NCI-H748 treated with DMSO at 0.1 percent for 48 hours (cell line): ENCODE data around the gene CD274.
A peak's percentile ranks its signal among the peaks of the same experiment; 100 is the strongest.
"Not testable (repeated sequence)": the region's sequence is repeated elsewhere in the genome, so short reads cannot be mapped to it uniquely, and the experiment has no call there.

Experiments used
- DNase-seq: peaks from one replicate; lab custom pipeline; 2025; lab: John Stamatoyannopoulos, UW

Gene CD274

DNA sequence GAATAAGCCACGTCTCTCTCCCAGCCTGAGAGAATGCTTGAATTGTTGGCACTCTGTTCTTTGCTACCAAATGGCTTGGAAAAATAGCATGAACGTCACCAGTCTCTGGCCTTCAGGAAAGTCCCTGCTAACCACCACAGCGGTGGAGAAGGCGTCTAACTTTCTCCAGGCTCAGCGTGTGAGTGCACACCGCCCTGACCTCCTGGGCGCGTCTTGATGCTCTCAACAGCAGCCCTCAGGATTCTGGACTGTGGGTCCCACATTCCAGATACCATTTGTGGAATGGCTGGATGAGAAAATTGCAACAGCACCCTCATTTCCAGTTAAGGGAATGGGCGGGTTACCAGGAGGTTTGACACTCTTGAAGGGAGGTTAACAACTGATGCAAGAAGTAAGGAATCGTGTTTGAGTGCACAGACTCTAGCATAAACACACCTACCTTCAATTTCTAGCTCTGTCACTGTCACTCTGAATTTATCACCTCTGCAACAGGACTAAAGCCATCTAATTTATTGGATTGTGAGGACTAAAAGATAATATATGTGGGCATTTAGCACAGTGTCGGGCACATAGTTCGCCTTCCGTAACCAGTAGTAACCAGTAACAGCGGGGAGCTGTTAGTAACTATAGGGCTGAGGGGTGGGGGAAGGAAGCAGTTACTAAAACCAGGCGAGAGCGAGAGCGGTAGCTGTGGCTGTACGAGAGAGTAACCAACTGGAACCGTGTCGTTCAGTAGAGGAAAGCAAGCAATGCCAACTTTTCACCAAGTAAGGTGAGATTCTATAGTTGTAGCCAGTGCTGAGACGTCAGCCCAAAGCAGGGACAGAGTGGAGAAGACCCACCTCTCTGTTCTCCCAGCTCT is 11.8 kb upstream of the CD274 start:
- DNase-seq = no peak

DNA sequence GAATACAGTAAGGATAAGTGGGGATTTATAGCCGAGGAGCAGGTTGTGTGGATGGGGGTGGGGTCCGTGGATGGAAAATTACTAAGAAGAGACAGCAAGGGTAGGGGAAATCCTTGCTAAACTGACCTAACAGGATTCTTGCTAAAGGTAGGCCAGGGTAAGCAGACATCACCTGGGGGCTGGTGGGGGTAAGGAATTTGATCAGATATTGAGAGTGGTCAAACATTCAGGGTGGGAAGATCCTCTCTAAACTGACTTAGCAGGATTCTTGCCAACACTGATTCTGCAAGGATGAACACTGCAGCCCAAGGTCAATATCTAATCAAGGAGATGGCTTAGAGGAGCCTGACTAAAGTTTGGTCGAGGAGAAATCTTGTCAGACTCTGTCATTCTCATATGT is 9.9 kb upstream of the CD274 start:
- no peak for DNase-seq

DNA sequence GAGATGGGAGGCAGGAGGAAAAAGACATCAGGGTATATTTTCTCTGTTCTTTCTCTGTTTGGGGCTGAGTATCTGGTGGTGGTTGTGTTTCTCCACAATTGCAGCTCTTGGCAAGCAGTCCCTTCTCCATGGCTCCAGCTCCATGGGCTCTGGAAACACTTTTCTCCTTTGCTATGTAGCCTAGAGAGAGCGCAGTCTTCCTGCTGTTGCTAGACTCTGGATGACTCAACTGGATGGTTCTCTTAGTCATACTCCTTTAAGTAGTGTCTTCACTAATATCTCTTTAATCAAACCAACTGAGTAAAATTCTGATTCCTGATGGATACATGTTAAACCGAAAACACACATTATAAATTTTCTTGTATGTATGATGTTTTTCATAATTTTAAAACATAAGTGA is 9.3 kb upstream of the CD274 start:
- no peak for DNase-seq

DNA sequence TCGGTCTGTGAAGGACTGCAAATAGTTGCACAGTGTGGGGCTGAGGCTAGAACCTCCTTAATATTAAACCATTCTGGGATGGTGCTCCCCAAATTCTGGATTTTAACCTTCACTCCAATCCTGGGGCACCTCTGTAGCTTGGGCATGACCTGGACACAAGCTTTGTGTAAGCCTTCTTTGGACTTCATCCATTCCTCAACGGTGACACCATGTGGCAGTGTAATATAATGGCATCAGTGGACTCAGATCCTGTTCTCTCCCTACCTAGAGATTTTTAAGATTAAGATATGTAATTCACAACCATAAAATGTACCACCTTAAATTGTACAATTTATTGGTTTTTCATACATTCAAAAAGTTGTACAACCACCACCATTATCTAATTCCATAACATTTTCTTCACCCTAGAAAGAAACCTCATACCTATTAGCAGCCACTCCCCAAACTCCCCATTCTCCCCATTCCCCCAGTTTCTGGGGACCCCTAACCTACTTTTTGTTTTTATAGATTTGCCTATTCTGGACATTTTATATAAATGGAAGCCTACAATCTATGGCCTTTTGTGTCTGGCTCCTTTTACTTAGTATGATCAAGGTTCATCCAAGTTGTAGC is 7.8 kb upstream of the CD274 start:
- peak; percentile 26 for DNase-seq

DNA sequence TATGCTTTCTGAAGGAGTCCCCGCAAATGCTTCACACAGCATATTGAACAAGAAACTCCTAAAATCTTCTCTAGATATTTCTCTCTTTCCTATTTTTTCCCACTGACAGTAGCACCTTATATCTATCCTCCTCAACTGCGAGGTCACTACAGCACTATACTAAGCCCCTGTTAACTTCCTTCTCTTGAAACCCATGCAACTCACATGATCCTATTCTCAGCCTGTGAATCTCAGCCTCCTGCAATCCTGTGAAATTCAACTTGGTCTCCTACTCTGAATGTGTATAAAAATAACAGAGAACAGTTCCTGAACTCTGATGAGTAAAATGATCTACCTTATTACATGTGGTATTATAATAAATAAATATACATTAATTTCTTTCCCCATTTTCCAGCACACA is 6.5 kb upstream of the CD274 start:
- DNase-seq = no peak

DNA sequence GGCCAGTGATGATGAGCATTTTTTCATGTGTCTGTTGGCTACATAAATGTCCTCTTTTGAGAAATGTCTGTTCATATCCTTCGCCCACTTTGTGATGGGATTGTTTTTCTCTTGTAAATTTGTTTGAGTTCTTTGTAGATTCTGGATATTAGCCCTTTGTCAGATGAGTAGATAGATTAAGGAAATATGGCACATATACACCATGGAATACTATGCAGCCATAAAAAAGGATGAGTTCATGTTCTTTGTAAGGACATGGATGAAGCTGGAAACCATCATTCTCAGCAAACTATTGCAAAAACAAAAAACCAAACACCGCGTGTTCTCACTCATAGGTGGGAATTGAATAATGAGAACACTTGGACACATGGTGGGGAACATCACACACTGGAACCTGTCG is 5.2 kb upstream of the CD274 start:
- not testable (repeated sequence) for DNase-seq

DNA sequence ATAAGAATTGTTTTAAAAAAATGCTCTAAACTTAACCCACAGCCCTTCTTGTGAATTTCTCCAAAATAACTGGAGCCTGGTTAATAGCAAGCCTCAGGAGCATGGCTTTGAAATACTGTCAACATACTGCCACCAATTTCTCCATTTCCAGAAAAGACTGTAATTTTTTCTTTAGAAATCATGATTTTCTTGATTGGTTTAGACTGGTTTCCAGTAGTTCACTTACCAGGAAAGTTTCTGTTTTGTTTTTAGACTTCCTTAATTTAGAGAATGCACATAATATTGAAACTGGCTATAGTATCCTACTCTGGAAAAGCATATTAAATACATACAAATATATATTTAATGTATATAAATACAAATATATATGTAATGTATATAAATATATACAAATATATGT is 4.5 kb upstream of the CD274 start:
- no peak for DNase-seq

DNA sequence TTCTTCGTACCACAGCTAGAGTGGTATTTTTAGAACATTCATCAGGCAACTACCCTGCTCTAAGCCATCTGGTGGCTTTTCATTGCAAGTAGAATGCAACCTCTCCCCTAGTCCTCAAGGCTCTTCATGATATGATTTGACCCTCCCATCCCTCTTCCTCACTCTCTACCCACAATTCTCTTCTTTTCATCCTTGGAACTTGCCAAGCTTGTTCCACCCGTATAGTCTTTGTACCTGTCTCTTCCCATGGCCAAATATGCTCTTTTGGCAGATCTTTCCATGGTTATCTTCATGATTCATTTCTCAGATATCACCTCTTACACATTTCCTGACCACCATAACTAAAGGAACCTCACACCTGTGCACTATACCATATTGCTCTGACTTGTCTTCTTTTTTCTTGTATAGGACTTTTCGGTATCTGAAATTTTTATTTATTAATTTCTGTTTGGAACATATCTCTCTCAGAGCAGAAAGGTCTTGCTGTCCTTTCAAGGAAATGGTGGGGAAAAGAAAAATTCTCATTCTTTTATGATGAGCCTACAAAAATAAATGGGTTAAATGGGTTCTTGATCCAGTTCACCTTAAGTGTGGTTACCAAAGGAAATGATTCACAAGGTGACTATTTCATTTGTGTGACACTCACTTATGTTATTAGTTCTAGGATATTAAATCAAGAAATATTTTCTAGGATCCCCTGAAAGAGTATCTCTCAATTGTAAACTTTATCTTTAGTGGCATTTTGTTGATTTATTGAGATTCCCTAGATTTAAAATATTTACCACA is 3.7 kb upstream of the CD274 start:
- DNase-seq = no peak

DNA sequence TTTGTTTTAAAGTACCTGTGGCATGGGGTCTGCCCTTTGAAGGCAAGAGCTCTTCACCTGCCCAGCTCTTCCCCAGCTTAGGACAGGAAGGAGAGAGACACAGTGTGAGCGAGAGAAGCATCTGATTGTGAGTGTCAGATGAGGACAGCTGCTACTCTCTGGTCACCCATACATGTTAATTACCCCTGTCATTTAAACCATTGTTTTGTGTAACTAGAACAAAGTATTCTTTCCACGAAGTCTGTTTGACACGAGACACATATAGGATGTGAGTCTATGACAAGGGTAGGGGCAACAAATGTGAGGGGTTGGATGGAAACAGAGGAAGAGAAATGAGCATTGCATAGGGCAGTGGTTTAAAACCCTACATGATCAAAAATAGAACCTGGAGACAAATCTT is 3.0 kb upstream of the CD274 start:
- no peak for DNase-seq

DNA sequence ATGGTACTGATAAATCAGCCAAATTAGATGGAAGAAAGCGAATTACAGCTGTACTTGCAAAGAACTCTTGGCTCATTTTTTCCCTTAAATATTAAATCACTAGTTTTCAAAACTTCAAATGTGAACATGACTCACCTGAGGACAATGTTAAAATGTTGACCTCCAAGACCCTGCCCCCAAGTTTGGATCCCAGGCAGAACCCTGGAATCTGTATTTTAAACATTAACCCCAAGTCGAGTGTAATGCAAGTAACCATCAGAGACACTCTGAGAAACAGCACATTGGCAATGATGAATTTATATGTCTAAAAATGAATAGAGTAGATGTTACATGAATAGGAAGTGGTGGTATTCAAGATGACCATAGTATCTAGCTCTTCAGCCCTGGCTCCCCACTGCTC is 2.3 kb upstream of the CD274 start:
- no peak for DNase-seq

DNA sequence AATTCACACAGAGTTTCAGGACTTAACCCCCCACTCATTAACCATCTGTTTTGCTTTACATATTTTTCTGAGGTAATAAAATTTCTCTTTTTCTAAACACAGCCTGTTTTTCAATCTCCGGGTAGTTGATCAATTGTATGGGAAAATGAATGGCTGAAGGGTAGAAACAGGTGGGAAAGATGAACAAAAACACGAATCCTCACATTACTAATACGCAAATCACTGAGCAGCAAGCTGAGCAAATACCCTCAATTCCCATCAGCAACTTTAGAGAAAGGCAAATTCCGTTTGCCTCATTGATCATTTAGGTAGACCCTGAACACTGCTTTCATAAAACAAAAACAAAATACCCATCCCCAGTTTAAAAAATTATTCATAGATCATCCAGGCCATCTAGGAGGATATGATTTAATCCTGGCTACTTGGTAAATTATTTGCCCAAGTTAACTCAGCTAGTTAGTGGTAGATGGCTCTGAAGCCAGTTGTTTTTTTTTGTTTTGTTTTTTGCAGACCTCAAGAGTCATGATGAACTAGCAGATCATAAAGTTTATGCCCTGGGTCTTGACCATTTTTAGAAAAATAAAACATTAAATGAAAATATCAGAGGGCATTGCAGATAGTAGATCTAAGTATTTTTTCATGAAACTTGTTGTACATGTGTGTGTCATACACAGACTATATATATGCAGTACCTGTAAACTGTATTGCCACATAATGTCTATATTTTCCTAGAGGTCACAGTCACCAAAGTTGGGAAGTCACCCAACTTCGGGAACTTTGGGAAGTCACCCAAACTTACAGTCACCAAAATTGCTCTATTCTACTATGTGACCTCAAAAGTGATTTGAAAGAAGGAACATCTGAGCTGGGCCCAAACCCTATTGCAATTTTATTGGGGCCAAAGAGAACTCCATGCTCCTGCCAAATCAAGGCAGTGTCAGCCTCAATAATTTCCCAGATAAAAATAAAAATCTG is 1.6 kb upstream of the CD274 start:
- DNase-seq = no peak

DNA sequence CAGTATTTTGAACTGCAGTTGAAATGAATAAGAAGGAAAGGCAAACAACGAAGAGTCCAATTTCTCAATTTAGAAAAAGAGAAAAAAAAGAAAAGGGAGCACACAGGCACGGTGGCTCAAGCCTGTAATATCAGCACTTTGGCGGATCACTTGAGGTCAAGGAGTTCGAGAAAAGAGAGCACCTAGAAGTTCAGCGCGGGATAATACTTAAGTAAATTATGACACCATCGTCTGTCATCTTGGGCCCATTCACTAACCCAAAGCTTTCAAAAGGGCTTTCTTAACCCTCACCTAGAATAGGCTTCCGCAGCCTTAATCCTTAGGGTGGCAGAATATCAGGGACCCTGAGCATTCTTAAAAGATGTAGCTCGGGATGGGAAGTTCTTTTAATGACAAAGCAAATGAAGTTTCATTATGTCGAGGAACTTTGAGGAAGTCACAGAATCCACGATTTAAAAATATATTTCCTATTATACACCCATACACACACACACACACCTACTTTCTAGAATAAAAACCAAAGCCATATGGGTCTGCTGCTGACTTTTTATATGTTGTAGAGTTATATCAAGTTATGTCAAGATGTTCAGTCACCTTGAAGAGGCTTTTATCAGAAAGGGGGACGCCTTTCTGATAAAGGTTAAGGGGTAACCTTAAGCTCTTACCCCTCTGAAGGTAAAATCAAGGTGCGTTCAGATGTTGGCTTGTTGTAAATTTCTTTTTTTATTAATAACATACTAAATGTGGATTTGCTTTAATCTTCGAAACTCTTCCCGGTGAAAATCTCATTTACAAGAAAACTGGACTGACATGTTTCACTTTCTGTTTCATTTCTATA is 602 bp upstream of the CD274 start:
- no peak for DNase-seq

DNA sequence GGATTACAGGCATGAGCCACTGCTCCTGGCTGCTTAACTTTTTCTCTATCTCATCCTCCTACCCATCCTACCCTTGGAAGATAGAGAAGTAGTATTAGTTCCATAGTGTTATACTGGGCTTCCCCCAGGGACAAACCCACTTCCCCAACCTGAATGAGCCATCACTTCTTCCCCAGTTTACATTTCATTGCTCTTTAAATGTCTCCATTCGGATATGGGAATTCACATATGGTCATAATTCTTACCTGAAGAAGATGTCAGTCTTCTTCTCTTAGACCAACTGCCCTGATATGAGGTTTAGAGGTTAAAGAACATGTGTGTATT is 1.9 kb downstream of the CD274 start:
- DNase-seq = no peak

DNA sequence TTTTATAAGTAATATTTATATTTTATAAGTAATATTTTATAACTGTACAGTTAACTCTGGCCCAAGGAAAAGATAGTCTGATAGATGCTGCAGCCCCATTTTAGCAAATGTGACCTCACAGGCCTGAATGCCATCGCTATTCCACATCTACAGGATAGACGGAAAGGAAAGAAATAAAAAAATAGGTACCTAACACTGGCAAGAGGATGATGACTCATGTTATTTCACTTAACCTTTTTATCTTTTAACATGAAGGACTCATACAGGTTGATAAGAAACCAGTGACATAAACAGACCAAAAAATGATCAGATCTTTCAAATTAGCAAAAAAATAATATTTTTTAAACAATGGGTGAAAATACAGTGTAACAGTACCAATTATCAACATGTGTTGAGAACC is 2.7 kb downstream of the CD274 start:
- DNase-seq = no peak

DNA sequence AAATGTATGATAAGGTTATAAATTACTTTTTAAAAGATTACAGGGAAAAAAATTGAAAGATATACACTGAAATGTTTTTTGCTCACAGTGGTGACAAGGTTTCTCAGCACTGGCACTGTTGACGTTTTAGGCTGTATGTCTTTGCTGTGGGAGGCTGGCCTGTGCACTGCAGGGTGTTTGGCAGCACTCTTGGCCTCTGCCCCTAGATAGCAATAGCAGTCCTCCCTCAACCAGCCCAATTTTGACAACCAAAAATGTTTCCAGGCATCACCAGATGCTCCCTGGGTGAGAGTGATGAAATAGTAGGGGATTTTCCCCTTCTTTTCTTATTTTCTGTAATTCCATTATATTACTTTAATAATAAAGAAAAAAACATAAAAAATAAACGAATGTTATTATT is 3.3 kb downstream of the CD274 start:
- DNase-seq = no peak

DNA sequence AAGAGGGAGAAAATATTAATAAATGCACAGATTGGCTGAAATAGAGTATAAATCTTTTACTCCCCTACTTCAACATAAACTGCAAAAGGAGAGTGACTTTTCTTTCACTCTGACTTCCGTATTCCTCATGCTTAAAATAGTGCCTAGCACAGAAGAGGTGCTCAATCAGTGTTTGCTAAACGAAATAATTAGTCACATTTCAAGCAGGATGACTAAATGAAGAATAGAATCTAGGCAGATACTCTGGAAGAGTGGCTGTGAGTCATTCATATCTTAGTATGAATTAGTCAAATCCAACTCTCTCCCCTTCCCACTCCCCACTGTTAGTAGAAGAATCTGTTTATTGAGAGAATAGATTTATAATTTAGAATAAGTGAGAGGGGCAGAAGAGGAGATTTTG is 4.8 kb downstream of the CD274 start:
- DNase-seq = no peak

DNA sequence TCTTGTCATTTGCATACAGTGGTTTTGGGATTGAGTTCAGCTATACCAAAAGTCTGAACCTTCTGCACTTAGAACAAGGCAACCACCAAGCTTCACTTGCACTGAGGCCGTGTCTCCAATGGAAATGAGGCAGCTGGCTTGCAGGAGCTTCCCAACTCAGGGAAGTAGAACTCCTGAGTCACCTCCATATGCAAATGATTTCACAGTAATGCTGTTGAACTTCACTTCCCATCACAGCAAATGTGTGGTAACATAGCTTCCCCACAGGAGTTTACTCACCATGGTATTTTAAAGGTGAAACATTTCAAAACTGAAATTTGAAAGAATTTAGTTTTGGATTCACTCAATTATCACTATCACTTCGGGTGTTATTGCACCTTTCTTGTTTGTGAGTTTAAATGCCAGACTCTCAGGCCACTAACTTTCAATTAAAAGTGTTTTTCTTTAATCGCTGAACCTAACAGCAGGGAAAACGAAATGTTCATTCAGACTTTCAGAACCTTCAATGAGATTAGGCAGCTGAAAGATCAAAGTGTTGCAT is 9.0 kb downstream of the CD274 start:
- DNase-seq = no peak

DNA sequence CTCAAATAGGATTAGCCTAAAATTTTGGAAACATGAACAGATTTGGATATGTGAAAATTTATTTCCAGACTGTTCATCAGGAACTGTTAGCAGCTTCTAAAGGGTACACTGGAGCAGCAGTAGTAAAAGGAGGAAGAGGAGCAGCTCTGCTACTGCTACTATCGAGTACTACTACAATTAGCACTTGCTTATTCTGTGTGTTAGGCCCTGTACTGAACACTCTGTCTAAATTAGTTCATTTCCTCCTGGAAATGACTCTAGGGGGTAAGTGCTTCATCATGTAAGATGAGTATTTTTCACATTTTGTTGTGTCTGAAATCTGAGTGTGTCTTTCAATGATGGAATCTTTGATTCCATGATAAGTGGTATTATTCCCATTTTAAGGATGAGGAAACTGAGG is 9.8 kb downstream of the CD274 start:
- DNase-seq = no peak

DNA sequence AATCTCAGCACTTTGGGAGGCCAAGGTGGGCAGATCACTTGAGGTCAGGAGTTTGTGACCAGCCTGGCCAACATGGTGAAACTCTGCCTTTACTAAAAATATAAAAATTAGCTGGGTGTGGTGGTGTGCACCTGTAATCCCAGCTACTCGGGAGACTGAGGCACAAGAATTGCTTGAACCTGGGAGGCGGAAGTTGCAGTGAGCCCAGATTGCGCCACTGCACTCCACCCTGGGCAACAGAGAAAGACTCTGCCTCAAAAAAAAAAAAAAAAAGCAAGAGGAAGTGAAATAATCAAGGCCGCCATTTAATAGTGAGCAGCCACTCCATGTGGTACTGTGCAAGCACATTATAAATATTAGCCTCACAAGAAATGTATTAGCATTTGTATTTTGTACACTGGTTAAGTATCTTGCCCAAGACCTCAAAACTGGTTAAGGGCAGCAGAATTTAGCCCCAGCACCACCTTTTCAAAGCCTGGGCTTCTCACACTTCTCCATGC is 14.5 kb downstream of the CD274 start:
- not testable (repeated sequence) for DNase-seq

DNA sequence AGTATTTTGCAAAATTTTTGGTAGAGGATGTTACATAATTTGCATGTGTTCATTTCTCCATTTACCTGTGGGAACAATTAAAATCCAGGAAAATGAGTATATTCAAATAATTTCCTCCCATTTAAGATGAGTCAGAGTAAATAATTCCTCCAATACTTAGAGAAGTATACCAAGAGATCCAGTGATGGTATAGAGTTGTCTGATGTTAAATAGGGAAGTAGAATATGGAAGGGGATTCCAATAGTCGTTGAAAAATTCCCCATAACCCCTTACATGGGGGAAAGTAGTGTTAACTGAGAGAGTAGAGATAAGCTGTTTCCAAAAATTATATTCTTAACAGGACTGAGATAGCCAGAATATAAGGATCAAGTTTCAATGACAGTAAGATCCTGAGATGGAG is 15.7 kb downstream of the CD274 start:
- DNase-seq = no peak

DNA sequence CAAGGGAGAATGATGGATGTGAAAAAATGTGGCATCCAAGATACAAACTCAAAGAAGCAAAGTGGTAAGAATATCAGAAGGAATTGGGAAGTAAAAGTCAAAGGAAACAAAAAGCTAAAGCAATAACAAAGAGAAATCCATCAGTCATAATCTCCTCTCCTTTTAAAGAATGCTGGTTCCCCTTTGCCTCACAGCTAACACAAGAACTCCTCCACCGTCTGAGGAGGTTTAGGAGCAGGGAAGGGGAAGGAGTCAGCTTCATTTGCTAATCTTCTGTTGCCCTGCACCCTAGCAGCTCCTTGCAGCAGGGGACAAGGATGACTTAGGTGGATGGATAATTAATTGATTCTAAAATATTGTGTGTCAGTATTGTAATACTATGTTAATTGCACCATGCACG is 16.4 kb downstream of the CD274 start:
- no peak for DNase-seq
